Colon (tissue), 2 donors: ENCODE measurements around the gene TTLL8.
"Not testable (repeated sequence)": the region's sequence is repeated elsewhere in the genome, so short reads cannot be mapped to it uniquely, and the experiment has no call there.

Experiments
- FAIRE-seq: peaks from 2 replicates; lab custom pipeline; 2012; peaks lifted over from hg19 to GRCh38; lab: Jason Lieb, UNC
- donor health status: control.
- donor health status: control.

TTLL8 gene

DNA sequence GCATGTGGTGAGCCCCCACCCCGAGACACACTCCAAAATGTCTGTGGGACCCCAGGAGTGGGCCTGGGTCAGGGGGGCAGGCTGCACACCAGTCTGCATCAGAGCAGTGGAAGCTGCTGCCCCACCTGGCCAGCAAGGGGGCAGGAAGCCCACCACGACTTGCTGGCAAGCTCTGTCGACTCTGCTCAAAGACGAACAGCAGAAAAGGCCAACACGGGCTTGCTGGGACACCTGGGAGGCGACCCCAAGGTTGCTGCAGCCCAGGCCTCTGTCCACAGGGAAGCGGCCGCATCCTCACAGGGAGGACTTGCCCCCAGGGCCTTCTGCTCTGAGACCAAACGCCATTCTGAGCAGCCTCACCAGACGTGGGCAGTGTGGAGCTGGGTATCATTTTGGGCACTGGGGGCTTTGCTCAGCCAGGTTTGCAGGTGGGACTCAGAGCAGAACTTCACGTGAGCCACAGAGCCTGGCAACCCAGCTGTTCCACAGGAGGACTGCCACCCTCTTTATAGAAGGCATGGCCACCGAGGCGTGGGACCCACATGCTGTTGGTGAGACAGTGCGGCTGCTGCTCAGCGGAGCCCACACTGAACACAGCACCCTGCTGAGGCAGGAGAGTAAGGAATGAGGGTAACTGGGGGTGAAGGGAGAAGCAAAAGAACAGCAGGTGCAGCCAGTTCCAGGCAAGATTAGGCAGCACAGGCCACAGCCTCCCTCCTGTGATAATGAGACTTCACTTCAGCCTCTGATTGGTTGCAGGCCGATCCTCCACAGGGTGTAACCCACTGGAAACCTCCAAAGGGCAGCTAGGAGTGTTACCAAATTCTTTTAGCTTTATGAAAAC lies 56.5 kb downstream of the TTLL8 start:
- no peak for FAIRE-seq

DNA sequence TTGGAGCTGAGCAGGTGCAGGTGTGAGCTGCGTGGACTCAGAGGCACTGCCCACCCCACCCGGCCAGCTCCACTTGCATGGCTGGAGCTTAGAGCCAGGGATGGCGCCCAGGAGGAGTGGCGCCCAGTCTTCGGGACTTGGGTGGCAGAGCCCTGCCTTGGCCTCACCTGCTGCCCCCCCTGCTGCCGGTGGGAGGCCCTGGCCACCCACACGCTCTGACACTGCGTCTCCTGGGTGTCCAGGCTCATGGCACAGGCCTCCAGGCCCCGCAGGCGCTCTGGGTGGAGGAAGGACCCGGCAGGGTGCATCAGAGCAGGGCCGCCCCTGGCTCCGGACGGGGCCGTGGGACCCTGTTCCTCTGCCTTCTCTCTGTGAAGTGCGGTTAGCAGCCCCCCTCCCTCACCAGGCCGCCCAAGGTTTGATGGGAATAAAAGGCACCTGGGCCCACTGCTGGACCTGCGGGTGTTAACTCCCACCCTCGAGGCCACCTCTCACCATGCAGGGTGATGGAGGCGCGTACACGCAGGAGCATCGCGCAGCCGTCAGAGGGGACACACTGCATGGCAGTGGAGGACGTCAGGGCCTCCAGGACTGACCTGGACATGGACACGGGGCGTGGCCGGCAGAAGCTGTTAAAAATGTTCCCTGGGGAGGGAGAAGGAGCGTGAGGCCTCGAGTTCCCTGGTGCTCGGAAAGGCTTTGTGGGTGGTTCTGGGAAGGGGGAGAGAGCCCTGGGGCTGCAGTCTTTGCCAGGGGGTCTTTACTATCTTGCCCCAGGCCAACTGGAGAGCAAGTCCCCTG lies 57.3 kb downstream of the TTLL8 start:
- FAIRE-seq = no peak

DNA sequence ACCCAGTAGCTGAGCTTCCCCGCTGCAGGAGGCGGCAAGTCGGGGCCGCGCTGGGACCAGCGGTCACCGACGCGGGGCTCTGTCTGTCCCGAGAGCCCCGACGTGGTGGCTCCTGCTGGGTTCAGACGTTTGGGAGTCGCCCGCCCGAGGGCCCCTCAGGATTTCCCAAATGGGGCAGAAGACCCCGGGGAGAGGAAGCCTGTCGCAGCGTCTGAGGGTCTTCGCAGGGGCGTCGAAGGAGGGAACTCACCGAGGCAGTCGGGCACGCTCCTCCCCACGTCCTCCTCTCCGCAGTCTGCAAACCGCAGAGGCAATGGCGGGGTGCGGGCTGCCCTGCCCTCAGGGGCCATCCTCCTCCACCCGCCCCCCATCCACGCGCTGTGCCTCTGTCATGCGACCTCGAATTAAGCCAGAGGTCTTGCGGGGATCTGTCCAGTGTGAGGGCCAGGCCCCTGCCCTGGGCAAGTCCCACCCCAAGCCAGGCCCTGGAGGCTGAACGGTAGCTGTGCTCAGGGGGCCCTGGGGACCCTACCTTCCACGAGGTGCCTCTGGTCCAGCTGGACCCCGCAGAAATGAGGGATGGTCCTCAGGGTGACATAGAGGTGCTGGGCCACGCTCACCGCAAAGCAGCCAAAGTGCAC lies 58.0 kb downstream of the TTLL8 start:
- no peak for FAIRE-seq

DNA sequence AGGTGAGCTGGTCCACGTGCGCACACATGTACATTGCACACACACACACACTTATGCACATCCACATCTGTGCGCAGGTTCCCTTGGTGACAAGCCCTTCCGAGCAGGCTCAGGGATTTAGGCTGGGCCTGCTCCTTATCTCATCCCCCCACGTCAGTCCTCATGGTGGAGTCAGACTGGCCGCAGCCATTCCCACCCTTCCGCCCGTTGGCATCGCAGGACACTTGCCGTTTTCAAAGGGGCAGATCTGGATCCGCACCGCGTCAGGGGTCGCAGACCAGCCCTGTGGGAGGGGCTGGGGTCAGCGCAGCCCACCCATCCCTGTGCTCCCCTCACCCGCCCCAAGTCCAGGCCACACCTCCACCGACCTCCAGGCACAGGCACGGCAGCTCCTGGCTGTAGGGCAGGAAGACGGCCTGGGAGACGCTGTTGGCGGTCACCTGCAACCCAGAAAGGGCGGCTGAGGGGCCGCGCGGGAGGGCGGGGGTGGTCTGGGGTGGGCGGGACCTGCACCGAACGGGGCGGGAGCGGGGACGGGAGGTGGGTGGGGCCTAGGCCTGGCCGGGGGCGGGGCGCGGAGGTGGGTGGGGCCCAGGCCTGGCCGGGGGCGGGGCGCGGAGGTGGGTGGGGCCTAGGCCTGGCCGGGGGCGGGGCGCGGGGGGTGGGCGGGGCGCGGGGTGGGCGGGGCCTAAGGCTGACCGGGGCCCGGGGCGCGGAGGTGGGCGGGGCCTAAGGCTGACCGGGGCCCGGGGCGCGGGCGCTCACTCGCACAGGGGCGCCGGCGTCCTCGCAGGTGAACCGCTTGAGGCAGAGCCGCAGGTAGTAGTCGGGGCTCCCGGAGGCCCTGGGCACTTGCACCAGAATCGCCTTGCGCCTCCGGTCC lies 58.8 kb downstream of the TTLL8 start:
- FAIRE-seq = no peak

DNA sequence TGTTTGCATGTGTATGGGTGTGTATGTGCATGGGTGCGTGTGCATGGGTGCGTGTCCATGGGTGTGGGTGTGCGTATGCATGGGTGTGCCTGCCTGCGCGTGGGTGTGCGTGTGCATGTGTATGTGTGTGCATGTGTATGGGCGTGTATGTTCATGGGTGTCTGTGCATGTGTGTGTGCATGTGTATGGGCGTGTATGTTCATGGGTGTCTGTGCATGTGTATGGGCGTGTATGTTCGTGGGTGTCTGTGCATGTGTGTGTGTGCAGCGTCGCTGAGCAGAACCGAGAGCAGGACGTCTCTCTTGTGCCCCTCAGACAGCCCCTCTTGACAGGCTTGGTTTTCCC lies 59.4 kb downstream of the TTLL8 start:
- FAIRE-seq = no peak

DNA sequence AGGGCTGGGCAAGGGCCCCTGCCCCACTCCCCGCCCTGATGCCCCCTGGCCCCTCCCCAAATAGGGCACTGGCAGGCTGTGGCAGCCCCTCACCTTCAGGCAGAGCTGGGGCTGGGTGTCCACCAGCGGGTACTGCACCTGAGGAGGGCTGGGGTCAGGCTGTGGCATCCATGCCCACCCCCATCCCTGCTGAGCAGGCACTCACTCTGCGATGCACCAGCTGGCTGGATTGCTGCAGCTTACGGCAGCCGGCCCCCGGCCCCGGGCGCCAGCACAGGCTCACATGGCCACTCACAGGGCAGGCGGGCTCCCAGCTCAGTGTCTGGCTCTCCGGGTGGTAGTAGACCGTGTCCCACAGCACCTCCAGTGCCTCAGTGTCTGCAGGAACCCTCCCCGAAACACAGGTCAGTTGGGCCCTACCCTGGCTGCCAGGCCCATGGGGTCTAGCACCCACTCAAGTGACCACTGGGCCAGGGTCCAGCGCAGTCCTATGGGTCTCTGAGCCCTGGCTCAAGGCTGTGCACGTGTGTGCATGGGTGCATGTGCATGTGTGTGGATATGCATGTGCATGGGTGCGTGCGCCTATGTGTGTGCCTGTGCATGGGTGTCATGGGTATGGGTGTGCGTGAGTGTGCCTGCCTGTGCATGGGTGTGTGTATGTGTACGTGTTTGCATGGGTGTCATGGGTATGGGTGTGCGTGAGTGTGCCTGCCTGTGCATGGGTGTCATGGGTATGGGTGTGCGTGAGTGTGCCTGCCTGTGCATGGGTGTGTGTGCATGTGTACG lies 60.0 kb downstream of the TTLL8 start:
- FAIRE-seq = no peak

DNA sequence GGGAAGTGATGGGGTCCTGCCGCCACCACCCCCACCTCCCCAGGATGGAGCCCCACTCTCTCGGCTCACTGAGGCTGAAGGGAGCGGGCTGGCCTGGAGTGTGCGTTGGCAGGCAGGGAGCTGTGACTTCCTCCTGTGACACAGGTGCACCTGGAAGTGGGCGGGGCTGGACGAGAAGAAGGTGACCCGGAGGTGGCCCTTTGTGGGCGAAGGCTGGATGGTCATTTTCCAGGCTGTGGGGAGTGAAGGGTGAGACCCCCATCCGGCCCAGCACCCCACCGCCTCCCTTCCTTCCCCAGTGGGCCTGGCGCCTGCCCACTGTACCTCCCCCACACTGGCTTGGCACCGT lies 60.9 kb downstream of the TTLL8 start:
- FAIRE-seq = no peak

DNA sequence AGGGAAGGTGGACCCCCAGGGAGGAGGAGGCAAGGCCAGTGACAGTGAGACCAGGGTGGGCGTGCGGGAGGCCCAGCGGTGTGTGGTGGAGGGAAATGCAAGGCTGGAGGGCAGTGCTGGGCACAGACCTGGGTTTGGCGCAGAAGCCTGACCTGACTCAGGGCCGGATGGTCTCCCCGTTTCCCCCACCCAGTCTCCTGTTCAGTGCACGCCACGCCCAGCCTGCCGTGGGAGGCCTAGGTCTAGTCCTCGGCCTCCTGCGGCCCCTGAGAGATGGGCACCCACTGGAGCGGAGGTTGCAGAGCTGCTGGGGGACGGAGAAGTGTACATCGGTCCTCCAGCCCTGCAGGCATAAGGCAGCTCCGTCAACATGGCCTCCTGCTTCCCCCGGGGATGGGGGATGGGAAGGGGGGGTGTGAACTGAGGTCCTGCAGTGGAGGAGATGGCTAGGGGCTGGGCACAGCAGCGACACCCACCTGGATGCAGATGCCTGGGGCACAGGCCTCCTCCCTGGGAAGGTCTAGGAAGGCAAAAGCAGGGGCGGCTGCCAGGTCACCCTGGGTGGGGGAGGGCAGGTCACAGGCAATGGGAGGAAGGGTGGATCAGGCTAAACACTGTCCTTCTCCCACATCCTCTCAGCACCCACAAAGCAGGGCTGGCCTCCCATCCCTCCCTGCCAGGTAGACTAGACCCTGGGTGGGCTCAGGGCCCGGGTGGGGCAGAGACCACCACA lies 61.4 kb downstream of the TTLL8 start:
- no peak for FAIRE-seq

DNA sequence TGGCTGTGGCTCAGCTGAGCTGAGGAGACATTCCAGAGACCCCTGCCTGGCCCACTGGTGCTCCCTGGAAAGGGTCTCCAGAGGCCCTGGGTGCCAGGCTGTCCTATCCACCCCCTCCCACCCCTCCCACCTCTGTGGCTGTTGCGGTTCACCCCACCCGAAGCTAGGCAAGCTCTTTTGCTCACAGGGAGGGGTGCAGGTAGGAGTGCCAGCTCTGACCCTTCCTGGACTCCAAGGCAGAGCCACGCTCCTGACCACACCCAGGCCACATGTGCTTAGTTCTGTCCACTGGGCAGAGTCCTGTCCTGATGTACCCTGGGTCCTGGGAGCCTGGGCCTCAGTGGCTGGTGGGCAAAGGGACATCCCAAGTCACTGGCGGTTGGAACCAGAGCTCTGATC lies 62.0 kb downstream of the TTLL8 start:
- no peak for FAIRE-seq

DNA sequence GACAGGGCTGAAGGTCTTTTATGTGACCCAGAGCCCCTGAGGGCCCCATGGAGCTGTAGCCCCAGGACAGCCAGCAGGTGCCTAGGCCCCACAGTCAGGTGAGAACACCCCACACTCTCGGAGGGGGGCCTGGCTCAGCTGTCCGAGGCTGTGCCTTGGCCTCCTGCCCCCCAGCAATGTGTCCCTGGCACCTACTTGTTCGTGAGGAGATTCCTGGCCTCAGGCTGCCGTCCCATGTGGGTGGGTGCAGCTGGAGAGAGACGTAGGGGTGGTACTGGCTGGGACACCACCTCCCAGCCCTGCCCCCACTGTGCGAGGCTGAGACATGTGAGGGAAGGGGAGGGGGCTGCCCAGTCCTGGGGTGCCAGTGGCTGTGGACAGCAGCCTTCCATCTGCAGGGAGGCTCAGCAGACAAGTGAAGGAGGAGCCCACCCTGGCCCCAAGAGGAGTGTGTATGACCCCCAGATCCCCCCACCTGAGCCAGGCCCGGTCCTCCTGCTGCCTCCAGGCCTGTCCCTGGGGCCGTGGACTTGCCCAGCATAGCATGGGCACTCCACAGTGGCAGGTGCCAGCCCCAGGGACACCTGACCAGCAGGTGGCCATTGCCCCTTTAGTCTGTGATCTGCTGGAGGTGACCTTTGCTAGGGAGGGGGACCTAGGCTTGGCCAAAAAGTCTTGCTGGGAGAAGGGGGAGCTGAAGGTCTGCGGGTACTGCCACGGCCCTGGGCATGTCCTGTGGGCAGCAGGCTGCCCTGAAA lies 62.6 kb downstream of the TTLL8 start:
- FAIRE-seq = no peak

DNA sequence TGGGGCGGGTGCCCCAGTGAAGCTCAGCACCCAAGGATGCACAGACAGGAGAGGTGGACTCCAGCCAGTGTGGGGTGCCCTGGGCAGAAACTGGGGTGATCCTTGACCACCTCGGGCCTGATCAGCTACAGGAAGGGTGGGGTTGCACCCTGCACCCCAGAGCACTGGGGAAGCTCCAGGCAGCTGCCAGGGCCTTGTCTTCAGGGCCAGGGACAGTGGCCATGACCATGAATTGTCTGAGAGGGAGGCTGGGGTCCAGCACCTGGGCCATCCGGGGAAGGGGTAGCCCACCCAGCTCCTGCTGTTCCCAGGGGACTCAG lies 63.1 kb downstream of the TTLL8 start:
- no peak for FAIRE-seq

DNA sequence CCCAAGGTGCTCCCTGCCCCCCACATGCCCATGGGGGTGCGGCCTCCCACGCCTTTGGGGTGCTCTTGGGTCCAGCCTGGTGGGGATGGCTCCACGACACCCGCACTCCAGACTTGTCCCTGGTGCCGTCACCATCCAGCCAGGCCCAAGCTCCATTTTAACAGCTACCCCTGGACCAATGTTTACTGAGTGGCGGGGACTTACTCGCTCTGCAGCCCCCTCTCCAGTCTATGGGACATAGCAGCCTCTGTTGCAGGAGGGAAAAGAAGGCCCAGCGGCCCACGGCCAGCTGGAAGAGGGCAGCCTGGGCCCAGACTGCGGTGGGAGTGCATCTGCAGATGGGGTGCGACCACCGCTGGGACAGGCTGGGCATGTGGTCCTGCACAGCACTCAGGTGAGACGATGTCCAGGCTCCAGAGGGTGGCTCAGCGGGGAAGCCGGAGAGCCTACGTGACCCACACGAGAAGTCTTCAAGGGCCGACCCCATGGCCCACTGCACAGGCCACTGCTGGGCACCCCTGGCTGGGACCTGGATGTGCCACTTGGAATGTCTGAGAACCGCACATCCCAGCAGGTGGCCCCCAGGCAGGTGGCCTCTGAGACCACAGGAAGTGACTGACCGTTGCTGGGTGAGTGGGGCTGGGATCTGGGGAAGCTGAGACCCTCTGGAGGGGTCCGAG lies 63.6 kb downstream of the TTLL8 start:
- no peak for FAIRE-seq

DNA sequence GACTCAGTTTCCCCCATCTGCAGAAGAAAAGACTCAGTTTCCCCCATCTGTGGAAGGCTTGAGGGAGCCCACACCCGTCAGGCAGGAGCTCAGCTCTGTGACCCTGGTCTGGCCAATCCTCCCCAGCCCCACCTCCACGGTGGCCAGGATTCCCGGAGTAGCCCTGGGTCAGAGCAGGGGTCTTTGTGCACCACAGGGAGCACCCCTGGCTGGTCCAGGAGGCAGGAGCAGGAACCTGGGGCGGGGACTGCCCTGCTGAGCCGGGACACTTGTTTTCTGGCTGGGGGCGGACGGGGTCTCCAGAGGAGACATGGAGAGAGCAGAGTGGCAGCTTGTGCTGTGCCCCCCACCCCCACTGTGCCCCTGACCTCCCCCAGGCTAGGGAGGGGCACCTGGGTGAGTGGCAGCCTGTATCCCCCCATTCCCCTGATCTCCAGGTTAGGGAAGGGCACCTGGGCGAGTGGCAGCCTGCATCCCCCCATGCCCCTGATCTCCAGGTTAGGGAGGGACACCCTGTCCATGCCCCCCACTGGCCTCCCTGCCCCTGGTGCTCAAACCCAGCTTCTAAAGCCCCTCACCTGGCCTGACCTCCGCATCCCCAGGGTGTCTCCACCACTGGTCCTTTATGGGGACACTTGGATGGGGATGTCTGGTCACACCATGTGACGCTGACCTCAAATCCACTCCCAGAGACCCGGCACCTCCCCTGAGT lies 64.3 kb downstream of the TTLL8 start:
- FAIRE-seq = no peak

DNA sequence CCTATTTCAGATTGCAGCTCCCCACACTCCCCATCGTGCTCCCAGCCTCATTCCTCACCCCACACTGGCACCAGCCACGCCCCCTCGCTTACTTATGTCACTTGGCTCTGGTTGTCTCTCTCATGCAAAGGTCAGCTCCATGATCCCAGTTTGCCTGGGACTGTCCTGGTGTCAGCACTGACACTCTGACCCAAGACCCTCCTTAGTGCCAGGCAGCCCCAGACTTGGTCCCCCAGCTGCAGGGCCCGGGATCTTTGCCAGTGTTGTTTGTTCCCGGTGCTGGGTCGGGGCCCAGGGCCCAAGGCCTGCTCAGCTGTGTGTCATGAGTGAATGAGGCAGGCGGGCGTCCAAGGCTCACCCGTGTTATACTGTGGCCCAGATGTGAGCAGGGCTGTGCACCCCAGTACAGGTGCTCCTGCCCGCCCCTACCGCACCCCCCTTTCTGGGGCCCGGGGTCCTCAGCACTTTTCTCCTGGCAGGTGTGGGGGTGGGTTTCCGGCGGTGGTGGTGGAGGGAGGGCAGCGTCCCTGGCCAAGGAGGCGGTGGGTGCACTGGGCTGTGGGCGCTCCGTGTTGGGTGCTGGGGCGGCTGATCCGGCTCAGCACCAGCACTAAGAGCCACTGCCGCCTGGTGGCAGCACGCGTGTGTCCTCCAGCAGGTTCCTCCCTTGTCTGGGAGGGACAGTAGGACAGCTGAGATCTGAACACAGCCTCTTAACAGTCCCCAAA lies 65.0 kb downstream of the TTLL8 start:
- no peak for FAIRE-seq

DNA sequence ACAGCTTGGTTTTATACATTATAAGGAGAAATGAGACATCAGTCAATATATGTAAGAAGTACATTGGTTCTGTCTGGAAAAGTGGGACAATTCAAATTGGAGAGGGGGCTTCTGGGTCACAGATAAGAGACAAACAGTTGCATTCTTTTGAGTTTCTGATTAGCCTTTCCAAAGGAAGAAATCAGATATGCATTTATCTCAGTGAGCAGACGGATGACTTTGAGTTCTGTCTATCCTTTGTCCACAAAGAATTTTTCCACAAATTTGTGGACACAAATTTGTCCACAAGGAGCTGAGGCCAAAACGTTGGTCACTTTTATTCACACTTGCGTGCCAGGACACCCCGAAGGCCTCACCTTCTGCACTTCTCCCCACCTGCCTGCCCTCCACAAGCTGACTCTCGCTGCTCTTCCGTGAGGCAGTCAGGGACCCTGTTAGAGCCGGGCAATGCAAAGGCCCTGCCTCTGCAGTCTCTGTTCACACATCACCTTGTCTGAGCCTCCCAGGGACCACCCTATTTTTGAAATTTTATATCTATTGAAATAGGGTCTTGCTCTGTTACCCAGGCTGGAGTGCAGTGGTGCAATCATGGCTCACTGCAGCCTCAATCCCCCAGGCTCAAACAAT lies 66.1 kb downstream of the TTLL8 start:
- no peak for FAIRE-seq

DNA sequence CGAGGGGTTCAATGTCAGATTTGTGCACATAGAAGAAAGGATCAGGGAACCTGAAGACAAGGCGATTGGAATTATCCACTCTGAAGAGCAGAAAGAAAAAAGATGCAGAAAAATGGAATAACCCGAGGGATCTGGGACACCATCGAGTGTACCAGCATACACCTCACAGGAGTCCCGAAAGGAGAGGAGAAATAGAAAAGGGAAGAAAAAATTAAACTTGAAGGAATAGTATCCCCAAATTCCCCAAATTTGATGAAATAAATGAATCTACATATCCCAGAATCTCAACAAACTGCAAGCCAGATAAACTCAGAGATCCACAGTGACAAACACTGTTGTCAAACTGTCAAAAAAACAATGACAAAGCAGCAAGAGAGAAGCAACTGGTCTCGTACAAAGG lies 66.9 kb downstream of the TTLL8 start:
- FAIRE-seq = no peak

DNA sequence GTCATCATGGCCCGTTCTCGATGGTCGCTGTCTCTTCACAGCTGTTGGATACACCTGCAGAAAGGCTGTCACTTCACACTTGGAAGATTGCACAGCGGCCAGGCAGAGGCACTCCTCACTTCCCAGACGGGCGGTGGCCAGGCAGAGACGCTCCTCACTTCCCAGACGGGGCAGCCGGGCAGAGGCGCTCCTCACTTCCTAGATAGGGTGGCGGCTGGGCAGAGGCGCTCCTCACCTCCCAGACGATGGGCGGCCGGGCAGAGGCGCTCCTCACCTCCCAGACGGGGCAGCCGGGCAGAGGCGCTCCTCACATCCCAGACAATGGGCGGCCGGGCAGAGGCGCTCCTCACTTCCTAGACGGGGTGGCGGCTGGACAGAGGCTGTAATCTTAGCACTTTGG lies 68.3 kb downstream of the TTLL8 start:
- FAIRE-seq = not testable (repeated sequence)

DNA sequence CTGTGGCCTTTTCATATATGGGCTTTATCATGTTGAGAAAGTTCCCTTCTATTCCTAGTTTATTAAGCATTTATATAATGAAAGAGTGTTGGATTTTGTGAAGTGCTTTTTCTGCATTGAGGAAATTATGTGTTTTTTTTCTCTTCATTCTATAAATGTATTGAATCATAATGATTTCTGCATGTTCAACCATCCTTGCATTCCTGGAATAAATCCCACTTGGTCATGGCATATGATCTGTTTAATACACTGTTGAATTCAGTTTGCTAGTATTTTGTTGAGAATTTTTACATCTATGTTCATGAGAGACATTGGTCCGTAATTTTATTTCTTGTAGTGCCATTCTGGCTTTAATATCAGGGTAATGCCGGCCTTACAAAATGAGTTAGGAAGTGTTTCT lies 71.8 kb downstream of the TTLL8 start:
- no peak for FAIRE-seq
